Cardiac fibroblast (primary cell): ENCODE data around the gene PMM1.

ENCODE experiments used
- DNase-seq, 2 donors: peaks; one replicate each; pipeline versions ENCODE4 v3.0.0 to v3.0.0-alpha.2; 2010; ENCODE audit warnings: low read depth in 2 of 2
- H3K4me3 ChIP-seq, 2 donors: replicated peaks in 1 of 2; 1 replicate in 1 of 2; 2 replicates in 1 of 2; pipeline ENCODE4 v1.5.1; 2011; ENCODE audit warnings: low read depth in 2 of 2, low read length in 2 of 2, mild to moderate bottlenecking in 2 of 2, moderate library complexity in 1 of 2
- TF ChIP-seq, protein P1 (sequence below): IDR thresholded peaks from one replicate; pipeline ENCODE4 v1.5.1; 2011; ENCODE audit warnings: low read depth, mild to moderate bottlenecking, low read length, inconsistent platforms

Gene PMM1

DNA sequence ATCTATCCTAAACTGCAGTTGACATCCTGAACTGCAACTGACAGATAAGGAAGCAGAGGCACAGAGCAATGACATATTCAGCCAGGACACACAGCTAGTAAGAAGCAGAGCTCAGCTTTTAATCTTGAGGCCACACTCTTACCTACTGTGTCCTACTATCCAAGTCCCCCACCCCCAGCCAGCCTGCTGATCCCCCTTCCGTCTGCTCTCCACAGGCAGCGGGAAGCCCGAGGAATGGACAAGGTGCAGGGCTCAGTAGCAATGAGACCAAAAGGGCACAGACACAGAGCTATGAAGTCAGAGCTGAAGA is 49.7 kb downstream of the PMM1 start:
- H3K4me3 ChIP-seq, result no peak overlapping the region
- TF ChIP-seq, protein P1, sequence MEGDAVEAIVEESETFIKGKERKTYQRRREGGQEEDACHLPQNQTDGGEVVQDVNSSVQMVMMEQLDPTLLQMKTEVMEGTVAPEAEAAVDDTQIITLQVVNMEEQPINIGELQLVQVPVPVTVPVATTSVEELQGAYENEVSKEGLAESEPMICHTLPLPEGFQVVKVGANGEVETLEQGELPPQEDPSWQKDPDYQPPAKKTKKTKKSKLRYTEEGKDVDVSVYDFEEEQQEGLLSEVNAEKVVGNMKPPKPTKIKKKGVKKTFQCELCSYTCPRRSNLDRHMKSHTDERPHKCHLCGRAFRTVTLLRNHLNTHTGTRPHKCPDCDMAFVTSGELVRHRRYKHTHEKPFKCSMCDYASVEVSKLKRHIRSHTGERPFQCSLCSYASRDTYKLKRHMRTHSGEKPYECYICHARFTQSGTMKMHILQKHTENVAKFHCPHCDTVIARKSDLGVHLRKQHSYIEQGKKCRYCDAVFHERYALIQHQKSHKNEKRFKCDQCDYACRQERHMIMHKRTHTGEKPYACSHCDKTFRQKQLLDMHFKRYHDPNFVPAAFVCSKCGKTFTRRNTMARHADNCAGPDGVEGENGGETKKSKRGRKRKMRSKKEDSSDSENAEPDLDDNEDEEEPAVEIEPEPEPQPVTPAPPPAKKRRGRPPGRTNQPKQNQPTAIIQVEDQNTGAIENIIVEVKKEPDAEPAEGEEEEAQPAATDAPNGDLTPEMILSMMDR, result no peak
- no peak for DNase-seq

DNA sequence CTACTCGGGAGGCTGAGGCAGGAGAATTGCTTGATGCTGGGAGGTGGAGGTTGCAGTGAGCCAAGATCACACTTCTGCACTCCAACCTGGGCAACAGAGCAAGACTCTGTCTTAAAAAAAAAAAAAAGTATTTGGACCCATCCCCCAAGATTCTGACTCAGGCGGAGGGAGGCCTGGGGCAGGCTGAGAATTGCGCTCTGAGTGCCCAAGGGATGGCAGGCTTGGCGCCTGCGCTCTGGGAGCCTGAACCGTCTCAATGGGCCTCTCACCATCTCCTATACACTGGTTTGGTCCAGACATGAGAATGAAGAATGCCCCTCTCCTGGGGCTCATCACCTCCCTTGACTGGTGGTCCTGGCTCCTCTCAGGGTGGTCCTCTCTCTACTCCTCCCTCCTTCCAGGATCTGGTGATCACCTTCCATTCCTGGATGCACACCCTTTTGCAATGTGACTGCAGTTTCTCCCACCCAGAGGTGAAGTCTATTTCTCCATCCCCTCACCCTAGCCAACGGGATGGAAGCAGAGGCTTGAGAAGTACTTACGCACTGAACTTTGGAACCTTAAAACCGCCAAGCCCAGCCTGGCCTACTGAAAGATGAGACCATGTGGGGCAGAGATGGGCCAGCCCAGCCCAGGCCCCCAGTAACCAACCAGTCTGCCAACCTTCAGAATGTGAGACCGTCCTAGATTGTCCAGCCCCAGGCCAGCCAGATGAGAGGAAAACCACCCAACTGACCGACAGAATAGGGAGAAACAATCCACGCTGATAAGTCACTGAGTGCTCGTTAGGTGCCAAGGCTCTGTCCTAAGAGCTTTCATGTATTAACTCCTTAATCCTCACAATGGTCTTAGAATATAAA is 50.3 kb downstream of the PMM1 start:
- no peak for DNase-seq
- no peak overlapping the region for H3K4me3 ChIP-seq
- TF ChIP-seq, protein P1, result no peak

- TF ChIP-seq, protein P1, result no peak
- no peak for DNase-seq
Observed at GRCh38 chr22:41538583-41538982, 51.1 kb downstream of the PMM1 start.

GRCh38 chr22:41537203-41537602 is 52.4 kb downstream of the PMM1 start:
- H3K4me3 ChIP-seq, result no peak overlapping the region
- TF ChIP-seq, protein P1, result no peak
- DNase-seq, result no peak

More at GRCh38 chr22:41538583-41538982, 51.1 kb downstream of the PMM1 start:
- no peak overlapping the region for H3K4me3 ChIP-seq

GRCh38 chr22:41535244-41535643 is 54.4 kb downstream of the PMM1 start:
- H3K4me3 ChIP-seq, result no peak overlapping the region

GRCh38 chr22:41534219-41534618 is 55.4 kb downstream of the PMM1 start:
- DNase-seq, result no peak
- H3K4me3 ChIP-seq, result no peak overlapping the region
- TF ChIP-seq, protein P1, result no peak

More at GRCh38 chr22:41535244-41535643, 54.4 kb downstream of the PMM1 start:
- DNase-seq, result peak; percentile 21 to 30
- TF ChIP-seq, protein P1, result peak; percentile 16
